Hepatocyte (in vitro differentiated cells): ENCODE measurements around the gene MTCH1. TPM values are rescaled to one million over a fixed set of nuclear protein-coding genes. Genes with fewer than 3 reads are reported as not detected.

Source experiments
- DNase-seq: peaks from one replicate; pipeline ENCODE4 v3.0.0-alpha.2; 2016; ENCODE audit warnings: low spot score
- H2AFZ ChIP-seq: fragments of 200-600 bp; sonication (generic); 2 replicates; pipeline ENCODE4 v1.6.0; 2016; ENCODE audit warnings: antibody characterized with exemption, mild to moderate bottlenecking
- H3K27ac ChIP-seq: fragments of 200-600 bp; sonication (generic); 2 replicates; pipeline ENCODE4 v1.5.1; 2016; ENCODE audit warnings: mild to moderate bottlenecking
- H3K27me3 ChIP-seq: fragments of 200-600 bp; sonication (generic); 2 replicates; pipeline ENCODE4 v1.6.1; 2016
- H3K36me3 ChIP-seq: fragments of 200-600 bp; sonication (generic); replicated peaks from 2 replicates; pipeline ENCODE4 v1.5.1; 2016; ENCODE audit warnings: low read depth; ENCODE audit not compliant: insufficient read depth
- H3K4me1 ChIP-seq: fragments of 200-600 bp; sonication (generic); 2 replicates; pipeline ENCODE4 v1.5.1; 2016; ENCODE audit warnings: mild to moderate bottlenecking, moderate library complexity; ENCODE audit not compliant: insufficient read depth
- H3K4me2 ChIP-seq: fragments of 200-600 bp; sonication (generic); 2 replicates; pipeline ENCODE4 v1.6.0; 2016
- H3K4me3 ChIP-seq: fragments of 200-600 bp; sonication (generic); 2 replicates; pipeline ENCODE4 v1.5.1; 2016; ENCODE audit warnings: mild to moderate bottlenecking
- H3K79me2 ChIP-seq: fragments of 200-600 bp; sonication (generic); 2 replicates; pipeline ENCODE4 v1.6.0; 2017; ENCODE audit warnings: mild to moderate bottlenecking
- H3K9me2 ChIP-seq: fragments of 200-600 bp; sonication (generic); replicated peaks from 2 replicates; pipeline ENCODE4 v1.6.0; 2017; ENCODE audit warnings: mild to moderate bottlenecking; ENCODE audit not compliant: insufficient read depth
- H3K9me3 ChIP-seq: fragments of 200-600 bp; sonication (generic); 2 replicates; pipeline ENCODE4 v1.5.1; 2016; ENCODE audit warnings: low read depth, mild to moderate bottlenecking
- H4K20me1 ChIP-seq: fragments of 200-600 bp; sonication (generic); 2 replicates; pipeline ENCODE4 v1.6.0; 2016; ENCODE audit warnings: mild to moderate bottlenecking; ENCODE audit not compliant: insufficient read depth, poor library complexity, severe bottlenecking
- EZH2 ChIP-seq: fragments of 200-600 bp; sonication (generic); IDR thresholded peaks from 2 replicates; pipeline ENCODE4 v1.6.1; 2016; ENCODE audit warnings: antibody characterized with exemption, mild to moderate bottlenecking, borderline replicate concordance
- EZH2phosphoT487 ChIP-seq: fragments of 200-600 bp; sonication (generic); IDR thresholded peaks from one replicate; pipeline ENCODE4 v1.6.1; 2018; ENCODE audit warnings: antibody characterized with exemption, mild to moderate bottlenecking, low read depth, moderate library complexity; ENCODE audit not compliant: unreplicated experiment, severe bottlenecking
- WGBS: methylation state at CpG from one replicate; pipeline ENCODE4 v1.1.6; 2016; ENCODE audit warnings: low lambda C conversion rate; ENCODE audit errors: missing lambda C conversion rate; 5-methylcytosine and 5-hydroxymethylcytosine counted together
- polyA plus RNA-seq: library from polyadenylated mRNA; unstranded; fragments of >200 nt; fragmentation: Nextera tagmentation; extraction: Ambion mirVana; gene quantifications from 2 replicates; pipeline ENCODE4 v1.2.1, GENCODE V29; 2016
- total RNA-seq: library from RNA; depleted of rRNA; stranded (reverse); fragments of >200 nt; gene quantifications from 2 replicates; pipeline ENCODE4 v1.2.3, GENCODE V29; 2014
- TF ChIP-seq, protein P1 (sequence below): fragments of 200-600 bp; sonication (generic); IDR thresholded peaks from 2 replicates; pipeline ENCODE4 v1.5.1; 2016; ENCODE audit warnings: antibody characterized with exemption, mild to moderate bottlenecking; ENCODE audit not compliant: poor library complexity

MTCH1 gene
- total and polyA plus RNA-seq, 2 experiments from 2014 or later: 203 to 395 TPM

DNA sequence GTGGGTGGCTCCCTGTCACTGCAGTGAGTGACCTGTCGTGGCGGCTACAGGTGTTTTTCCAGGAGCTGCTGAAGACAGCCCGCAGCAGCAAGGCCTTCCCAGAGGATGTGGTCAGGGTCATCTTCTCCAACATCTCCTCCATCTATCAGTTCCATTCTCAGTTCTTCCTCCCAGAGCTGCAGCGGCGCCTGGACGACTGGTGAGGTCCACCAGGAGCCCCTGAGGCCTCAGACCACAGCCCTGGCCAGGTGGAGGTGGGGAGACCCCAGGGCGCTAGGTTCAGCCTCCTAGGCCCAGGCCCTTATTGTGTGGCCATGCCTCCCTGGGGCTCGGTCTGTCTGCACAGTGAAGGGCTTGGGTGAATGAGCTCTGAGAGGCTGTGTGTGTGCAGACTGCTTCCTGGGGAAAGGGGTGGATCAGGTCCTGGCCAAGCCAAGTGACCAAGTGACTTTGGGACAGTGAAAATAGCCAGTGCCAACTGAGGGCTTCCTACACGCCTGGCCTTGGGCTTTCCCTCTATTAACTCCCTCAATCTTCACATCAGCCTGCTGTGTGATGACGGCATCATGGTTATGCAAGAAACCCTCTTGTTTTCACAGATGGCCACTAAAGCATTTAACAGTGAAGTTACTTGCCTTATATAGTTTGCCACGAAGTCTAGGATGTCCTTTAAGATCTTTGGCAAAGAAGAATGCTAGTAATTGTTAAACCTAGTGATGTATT, 25.8 kb upstream of the MTCH1 start:
- WGBS: 89% methylated on average over 11 of the region's 11 CpGs
- no peak overlapping the region for H2AFZ ChIP-seq
- no peaks in the 10 kb centered on the region for H3K9me3 ChIP-seq
- H3K9me2 ChIP-seq: no peaks in the 10 kb centered on the region
- no peaks in the 10 kb centered on the region for H3K36me3 ChIP-seq
- no peak overlapping the region for H3K4me2 ChIP-seq
- no peak for DNase-seq
- no peak overlapping the region for H3K27ac ChIP-seq
- no peaks in the 10 kb centered on the region for H3K27me3 ChIP-seq
- no peaks in the 10 kb centered on the region for H3K4me1 ChIP-seq
- no peaks in the 10 kb centered on the region for H4K20me1 ChIP-seq
- no peak for TF ChIP-seq EZH2
- TF ChIP-seq, protein P1, sequence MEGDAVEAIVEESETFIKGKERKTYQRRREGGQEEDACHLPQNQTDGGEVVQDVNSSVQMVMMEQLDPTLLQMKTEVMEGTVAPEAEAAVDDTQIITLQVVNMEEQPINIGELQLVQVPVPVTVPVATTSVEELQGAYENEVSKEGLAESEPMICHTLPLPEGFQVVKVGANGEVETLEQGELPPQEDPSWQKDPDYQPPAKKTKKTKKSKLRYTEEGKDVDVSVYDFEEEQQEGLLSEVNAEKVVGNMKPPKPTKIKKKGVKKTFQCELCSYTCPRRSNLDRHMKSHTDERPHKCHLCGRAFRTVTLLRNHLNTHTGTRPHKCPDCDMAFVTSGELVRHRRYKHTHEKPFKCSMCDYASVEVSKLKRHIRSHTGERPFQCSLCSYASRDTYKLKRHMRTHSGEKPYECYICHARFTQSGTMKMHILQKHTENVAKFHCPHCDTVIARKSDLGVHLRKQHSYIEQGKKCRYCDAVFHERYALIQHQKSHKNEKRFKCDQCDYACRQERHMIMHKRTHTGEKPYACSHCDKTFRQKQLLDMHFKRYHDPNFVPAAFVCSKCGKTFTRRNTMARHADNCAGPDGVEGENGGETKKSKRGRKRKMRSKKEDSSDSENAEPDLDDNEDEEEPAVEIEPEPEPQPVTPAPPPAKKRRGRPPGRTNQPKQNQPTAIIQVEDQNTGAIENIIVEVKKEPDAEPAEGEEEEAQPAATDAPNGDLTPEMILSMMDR: no peak
- no peak for TF ChIP-seq EZH2phosphoT487
- no peak overlapping the region for H3K4me3 ChIP-seq
- H3K79me2 ChIP-seq: no peaks in the 10 kb centered on the region

DNA sequence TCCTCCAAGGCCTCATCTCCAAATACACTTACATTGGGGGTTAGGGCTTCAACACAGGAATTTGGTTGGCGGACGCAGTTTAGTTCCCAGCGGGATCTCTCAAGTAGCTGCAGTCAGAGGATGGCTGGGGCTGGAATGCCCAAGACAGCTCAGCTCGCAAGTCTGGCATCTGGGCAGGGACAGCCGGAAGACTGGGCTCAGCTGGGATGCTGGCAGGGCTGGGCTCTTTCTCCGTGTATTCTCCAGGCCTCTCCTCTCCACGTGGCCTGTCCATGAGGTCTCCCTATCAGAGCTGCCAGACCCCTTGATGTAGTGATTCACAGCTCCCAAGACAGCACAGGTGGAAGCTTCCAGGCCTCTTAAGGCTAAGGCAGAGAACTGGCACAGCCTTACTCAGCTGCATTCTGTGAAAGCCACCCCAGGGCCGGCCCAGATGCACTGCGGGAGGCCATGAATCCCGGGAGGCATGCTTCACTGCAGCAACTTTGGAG, 24.5 kb upstream of the MTCH1 start:
- Histone ChIP-seq H3K4me2 (no peak overlapping the region), H3K9me2 (no peaks in the 10 kb centered on the region), H3K9me3 (no peaks in the 10 kb centered on the region), H3K4me1 (no peaks in the 10 kb centered on the region), H3K4me3 (no peak overlapping the region), H4K20me1 (no peaks in the 10 kb centered on the region), H3K27me3 (no peaks in the 10 kb centered on the region), H3K79me2 (no peaks in the 10 kb centered on the region), H3K36me3 (no peaks in the 10 kb centered on the region), H2AFZ (no peak overlapping the region), H3K27ac (no peak overlapping the region)
- WGBS: 88% methylated on average over 10 of the region's 10 CpGs
- no peak for DNase-seq
- TF ChIP-seq EZH2: no peak
- TF ChIP-seq, protein P1: no peak
- TF ChIP-seq EZH2phosphoT487: no peak

GRCh38 chr6:37008484-37009465, 22.8 kb upstream of the MTCH1 start:
- 88% methylated on average over 15 of the region's 15 CpGs for WGBS

More at GRCh38 chr6:37008484-37009465, 22.8 kb upstream of the MTCH1 start:
- no peak overlapping the region for H3K4me2 ChIP-seq
- H3K4me1 ChIP-seq: no peaks in the 10 kb centered on the region
- H2AFZ ChIP-seq: no peak overlapping the region
- H3K79me2 ChIP-seq: no peaks in the 10 kb centered on the region
- H3K4me3 ChIP-seq: no peak overlapping the region
- H3K9me3 ChIP-seq: no peaks in the 10 kb centered on the region
- peak overlapping the region; percentile 23 for H3K27ac ChIP-seq
- TF ChIP-seq EZH2: no peak
- TF ChIP-seq, protein P1: no peak
- no peak for TF ChIP-seq EZH2phosphoT487
- H3K9me2 ChIP-seq: no peaks in the 10 kb centered on the region
- H4K20me1 ChIP-seq: no peaks in the 10 kb centered on the region
- H3K36me3 ChIP-seq: no peaks in the 10 kb centered on the region
- DNase-seq: no peak
- H3K27me3 ChIP-seq: no peaks in the 10 kb centered on the region
